Measurements from ENCODE around the gene BTBD7.
A peak's percentile ranks its signal among the peaks of the same experiment; 100 is the strongest.

The BTBD7 gene

DNA sequence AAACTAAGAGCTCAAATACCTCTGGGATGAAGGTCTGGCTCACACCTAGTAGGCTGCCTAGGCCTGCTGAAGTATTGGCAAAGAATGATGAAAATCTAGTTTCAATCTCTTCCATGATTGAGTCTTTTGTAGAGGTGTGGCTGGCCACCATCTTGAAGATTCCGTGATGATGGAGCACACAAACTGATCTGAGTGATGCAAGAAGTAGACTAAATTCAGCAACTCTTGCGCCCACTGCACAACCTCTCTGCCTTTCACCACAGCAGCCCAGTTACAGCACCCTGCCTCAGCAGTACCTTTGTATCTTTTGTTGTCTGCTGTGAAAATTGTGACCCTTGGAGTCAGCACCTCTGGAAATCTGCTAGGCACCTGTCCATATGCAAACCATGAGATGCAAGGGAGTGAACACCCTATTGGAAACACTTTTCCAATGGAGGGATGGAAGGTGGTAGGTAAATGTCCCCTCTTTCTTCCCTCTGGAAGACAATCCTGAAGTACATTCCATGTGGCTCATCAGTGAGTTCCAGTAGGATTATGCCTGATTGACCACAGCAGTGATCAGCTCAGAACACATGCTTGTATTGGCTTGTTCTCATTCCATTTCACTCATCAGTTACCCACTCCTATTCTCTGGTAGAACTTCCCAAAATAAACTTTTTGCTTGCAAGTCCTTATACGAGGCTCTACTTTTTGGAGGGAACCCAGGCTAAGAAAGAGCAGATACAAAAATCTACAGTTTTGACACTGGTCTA is 58.6 kb downstream of the BTBD7 start:
- DNase-seq (ENCODE audit: low read depth), result no peak
- H3K4me3 ChIP-seq (ENCODE audit: low read depth, low read length), result no peak overlapping the region
- TF ChIP-seq, protein P1, sequence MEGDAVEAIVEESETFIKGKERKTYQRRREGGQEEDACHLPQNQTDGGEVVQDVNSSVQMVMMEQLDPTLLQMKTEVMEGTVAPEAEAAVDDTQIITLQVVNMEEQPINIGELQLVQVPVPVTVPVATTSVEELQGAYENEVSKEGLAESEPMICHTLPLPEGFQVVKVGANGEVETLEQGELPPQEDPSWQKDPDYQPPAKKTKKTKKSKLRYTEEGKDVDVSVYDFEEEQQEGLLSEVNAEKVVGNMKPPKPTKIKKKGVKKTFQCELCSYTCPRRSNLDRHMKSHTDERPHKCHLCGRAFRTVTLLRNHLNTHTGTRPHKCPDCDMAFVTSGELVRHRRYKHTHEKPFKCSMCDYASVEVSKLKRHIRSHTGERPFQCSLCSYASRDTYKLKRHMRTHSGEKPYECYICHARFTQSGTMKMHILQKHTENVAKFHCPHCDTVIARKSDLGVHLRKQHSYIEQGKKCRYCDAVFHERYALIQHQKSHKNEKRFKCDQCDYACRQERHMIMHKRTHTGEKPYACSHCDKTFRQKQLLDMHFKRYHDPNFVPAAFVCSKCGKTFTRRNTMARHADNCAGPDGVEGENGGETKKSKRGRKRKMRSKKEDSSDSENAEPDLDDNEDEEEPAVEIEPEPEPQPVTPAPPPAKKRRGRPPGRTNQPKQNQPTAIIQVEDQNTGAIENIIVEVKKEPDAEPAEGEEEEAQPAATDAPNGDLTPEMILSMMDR (IDR thresholded peaks at IDR 0.05; ENCODE audit: control insufficient read depth, extremely low read depth, insufficient read depth), result no peak

- peak; percentile 58 for DNase-seq (ENCODE audit: low read depth)
- H3K4me3 ChIP-seq (ENCODE audit: low read depth, low read length), result no peak overlapping the region
- TF ChIP-seq, protein P1 (IDR thresholded peaks at IDR 0.05; ENCODE audit: control insufficient read depth, extremely low read depth, insufficient read depth), result no peak
Measured at GRCh38 chr14:93271111-93271510, 61.7 kb downstream of the BTBD7 start.

- DNase-seq (ENCODE audit: low read depth), result no peak
- H3K4me3 ChIP-seq (ENCODE audit: low read depth, low read length), result no peak overlapping the region
- TF ChIP-seq, protein P1 (IDR thresholded peaks at IDR 0.05; ENCODE audit: control insufficient read depth, extremely low read depth, insufficient read depth), result no peak
Measured at GRCh38 chr14:93269341-93270068, 63.3 kb downstream of the BTBD7 start.

DNA sequence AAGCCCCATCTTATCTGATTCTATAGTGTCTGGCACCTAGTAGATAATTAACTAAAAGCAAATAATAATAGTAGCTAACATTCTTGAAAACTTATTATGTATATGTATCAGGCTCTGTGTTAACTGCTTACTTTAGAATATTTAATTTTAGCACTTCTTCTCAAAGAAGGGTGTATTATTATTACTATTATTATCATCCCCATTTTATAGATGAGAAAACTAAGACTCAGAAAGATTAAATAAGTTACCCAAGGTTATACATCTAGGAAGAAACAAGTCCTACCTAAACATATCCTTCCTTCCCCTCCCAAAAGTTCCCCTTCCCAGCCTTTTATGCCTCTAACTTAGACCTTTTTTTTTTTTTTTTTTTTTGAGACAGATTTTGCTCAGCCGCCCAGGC is 64.4 kb downstream of the BTBD7 start:
- TF ChIP-seq, protein P1 (IDR thresholded peaks at IDR 0.05; ENCODE audit: control insufficient read depth, extremely low read depth, insufficient read depth), result no peak
- no peak for DNase-seq (ENCODE audit: low read depth)
- H3K4me3 ChIP-seq (ENCODE audit: low read depth, low read length), result no peak overlapping the region

DNA sequence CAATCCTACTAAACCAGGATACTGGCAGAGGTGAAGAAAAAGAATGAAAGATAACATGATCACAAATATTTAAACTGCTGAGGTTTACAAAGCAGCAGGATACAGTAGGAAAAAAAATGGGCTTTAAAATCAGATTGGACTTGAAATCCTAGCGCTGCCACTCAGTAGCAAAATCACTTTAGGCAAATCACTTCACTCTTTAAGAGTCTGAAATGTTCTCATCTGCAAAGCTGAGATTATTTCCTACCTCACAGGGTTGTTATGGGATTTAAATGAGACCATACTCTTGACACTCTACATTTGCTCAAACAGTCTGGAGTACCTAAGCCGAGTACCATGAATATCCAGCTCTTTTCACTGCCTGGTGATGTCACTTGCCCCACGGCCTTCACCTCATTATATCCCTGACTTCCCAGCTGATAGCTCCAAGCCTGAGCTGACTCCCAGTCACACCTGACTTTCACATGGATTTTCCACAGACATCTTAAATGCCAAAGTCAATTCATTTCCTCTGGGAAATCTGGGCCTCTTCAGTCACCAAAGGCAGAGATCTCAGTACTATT is 65.6 kb downstream of the BTBD7 start:
- H3K4me3 ChIP-seq (ENCODE audit: low read depth, low read length), result no peak overlapping the region
- TF ChIP-seq, protein P1 (IDR thresholded peaks at IDR 0.05; ENCODE audit: control insufficient read depth, extremely low read depth, insufficient read depth), result no peak
- DNase-seq (ENCODE audit: low read depth), result no peak

DNA sequence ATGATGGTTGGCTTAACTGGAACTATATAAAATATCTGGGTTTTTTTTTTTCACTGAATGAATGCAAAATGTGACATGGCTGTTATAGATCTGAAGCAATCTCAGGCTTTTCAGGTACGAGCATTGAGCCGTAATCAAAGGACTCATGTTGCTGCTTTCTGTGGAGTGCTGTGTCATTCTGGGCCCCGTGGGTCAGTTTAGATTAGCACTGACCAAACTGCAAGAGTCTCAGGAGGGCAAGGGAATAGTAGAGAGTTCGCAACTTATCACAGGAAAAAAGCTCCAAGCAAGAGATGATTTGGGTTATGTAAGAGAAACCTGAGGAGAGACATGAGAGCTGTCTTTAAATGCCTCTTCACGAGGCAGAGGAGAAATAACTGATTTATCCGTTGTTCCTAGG is 66.7 kb downstream of the BTBD7 start:
- TF ChIP-seq, protein P1 (IDR thresholded peaks at IDR 0.05; ENCODE audit: control insufficient read depth, extremely low read depth, insufficient read depth), result no peak
- DNase-seq (ENCODE audit: low read depth), result no peak
- H3K4me3 ChIP-seq (ENCODE audit: low read depth, low read length), result no peak overlapping the region

Data from LNCaP clone FGC (cell line).